H1 (cell line): ENCODE data around the gene KMT5B. TPM values are rescaled to one million over a fixed set of nuclear protein-coding genes. Genes with fewer than 3 reads are reported as not detected.
A peak's percentile ranks its signal among the peaks of the same experiment; 100 is the strongest.

Source experiments
- CTCF ChIA-PET: fragments of 300-600 bp; sonication (Branson Sonifier 250); formaldehyde crosslinking; loops from one replicate; lab custom pipeline; 2021; ENCODE audit not compliant: partially characterized antibody; lab: Charles Lee
- POLR2A ChIA-PET: fragments of 300-600 bp; sonication (Branson Sonifier 250); formaldehyde crosslinking; loops from one replicate; lab custom pipeline; 2021; ENCODE audit warnings: inconsistent platforms; ENCODE audit not compliant: partially characterized antibody; lab: Charles Lee
- DNase-seq, 2 experiments: peaks; one replicate each; pipeline versions ENCODE4 v3.0.0 to v3.0.0-alpha.2; 2010 to 2022; ENCODE audit warnings: low spot score in 2 of 2, low read depth in 1 of 2, mixed read lengths in 1 of 2
- FAIRE-seq: peaks from 2 replicates; lab custom pipeline; 2011; peaks lifted over from hg19 to GRCh38; lab: Jason Lieb, UNC
- H2AFZ ChIP-seq: 2 replicates; pipeline ENCODE4 v1.8.1; 2012; ENCODE audit warnings: low read length, inconsistent platforms
- H2AK5ac ChIP-seq: 2 replicates; pipeline ENCODE4 v1.6.1; 2013; ENCODE audit warnings: low read depth, low read length
- H2BK120ac ChIP-seq: replicated peaks from 2 replicates; pipeline ENCODE3; 2013; ENCODE audit warnings: low read depth, low read length, inconsistent platforms
- H2BK12ac ChIP-seq: 2 replicates; pipeline ENCODE4 v1.6.1; 2013; ENCODE audit warnings: low read depth, low read length
- H2BK15ac ChIP-seq: 2 replicates; pipeline ENCODE4 v1.6.1; 2013; ENCODE audit warnings: low read length
- H2BK20ac ChIP-seq: 2 replicates; pipeline ENCODE4 v1.6.1; 2013; ENCODE audit warnings: low read length
- H2BK5ac ChIP-seq: 2 replicates; pipeline ENCODE4 v1.6.1; 2013; ENCODE audit warnings: low read depth, low read length
- H3K14ac ChIP-seq: 2 replicates; pipeline ENCODE4 v1.6.1; 2013; ENCODE audit warnings: inconsistent platforms; ENCODE audit not compliant: insufficient read length
- H3K18ac ChIP-seq: 2 replicates; pipeline ENCODE4 v1.6.1; 2013; ENCODE audit warnings: low read length; ENCODE audit errors: extremely low read depth
- H3K23ac ChIP-seq: 2 replicates; pipeline ENCODE4 v1.6.1; 2013; ENCODE audit warnings: inconsistent platforms; ENCODE audit not compliant: insufficient read length
- H3K23me2 ChIP-seq: 2 replicates; pipeline ENCODE4 v1.6.1; 2013; ENCODE audit warnings: low read depth, low read length
- H3K27ac ChIP-seq: 2 replicates; pipeline ENCODE4 v1.6.1; 2011; ENCODE audit warnings: low read depth, low read length, inconsistent platforms
- H3K27me3 ChIP-seq, 4 experiments: replicated peaks in 1 of 4; 1 replicate in 1 of 4; 2 replicates in 3 of 4; pipeline versions ENCODE4 v1.6.1 to v1.8.1; 2011 to 2013; ENCODE audit warnings: low read length in 3 of 4, mild to moderate bottlenecking in 3 of 4, inconsistent platforms in 2 of 4, mixed read lengths in 2 of 4, moderate library complexity in 1 of 4; ENCODE audit not compliant: control insufficient read depth in 3 of 4, insufficient read depth in 3 of 4; ENCODE audit errors: extremely low read depth in 1 of 4
- H3K36me3 ChIP-seq, 4 experiments: 2 replicates each; pipeline versions ENCODE4 v1.6.1 to v1.8.1; 2011 to 2013; ENCODE audit warnings: mild to moderate bottlenecking in 4 of 4, low read length in 3 of 4, moderate library complexity in 2 of 4, control low read depth in 1 of 4, inconsistent platforms in 1 of 4; ENCODE audit not compliant: insufficient read depth in 4 of 4, control insufficient read depth in 2 of 4
- H3K4ac ChIP-seq: replicated peaks from 2 replicates; pipeline ENCODE3; 2013; ENCODE audit warnings: low read length, low read depth, mixed read lengths, inconsistent platforms; ENCODE audit not compliant: insufficient read length
- H3K4me1 ChIP-seq, 4 experiments: replicated peaks in 1 of 4; 1 replicate in 1 of 4; 2 replicates in 3 of 4; pipeline versions ENCODE4 v1.6.1 to v1.8.1; 2011 to 2013; ENCODE audit warnings: low read length in 3 of 4, inconsistent platforms in 2 of 4, mixed read lengths in 1 of 4; ENCODE audit not compliant: insufficient read depth in 4 of 4, control insufficient read depth in 3 of 4
- H3K4me2 ChIP-seq, 2 experiments: 2 replicates each; pipeline versions ENCODE4 v1.6.1 to v1.8.1; 2011 to 2013; ENCODE audit warnings: low read depth in 2 of 2, low read length in 2 of 2, control low read depth in 1 of 2, inconsistent platforms in 1 of 2, mild to moderate bottlenecking in 1 of 2; ENCODE audit not compliant: insufficient read depth in 1 of 2
- H3K4me3 ChIP-seq, 4 experiments: fragments of 200-600, 300-600 bp in 1 of 4; sonication (generic), shearing (Covaris generic), sonication (Bioruptor Twin) in 1 of 4; 2 replicates each; pipeline versions ENCODE4 v1.5.1 to v1.8.1; 2011 to 2016; ENCODE audit warnings: low read length in 4 of 4, low read depth in 3 of 4, control low read depth in 2 of 4, inconsistent platforms in 2 of 4, mild to moderate bottlenecking in 2 of 4, mixed read lengths in 1 of 4, moderate library complexity in 1 of 4; ENCODE audit not compliant: insufficient read depth in 2 of 4; ENCODE audit errors: extremely low read depth in 1 of 4
- H3K56ac ChIP-seq: replicated peaks from 2 replicates; pipeline ENCODE3; 2013; ENCODE audit warnings: low read depth, mild to moderate bottlenecking, mixed read lengths, low read length, inconsistent platforms; ENCODE audit not compliant: insufficient read length
- H3K79me1 ChIP-seq: 2 replicates; pipeline ENCODE4 v1.6.1; 2013; ENCODE audit warnings: low read depth, low read length, control low read depth
- H3K79me2 ChIP-seq, 2 experiments: 2 replicates each; pipeline versions ENCODE4 v1.6.1 to v1.8.1; 2012 to 2013; ENCODE audit warnings: low read length in 2 of 2, mild to moderate bottlenecking in 2 of 2, inconsistent platforms in 1 of 2; ENCODE audit not compliant: insufficient read depth in 2 of 2, control insufficient read depth in 1 of 2
- H3K9ac ChIP-seq, 4 experiments: replicated peaks in 1 of 4; 1 replicate in 1 of 4; 2 replicates in 3 of 4; pipeline versions ENCODE4 v1.6.1 to v1.8.1; 2011 to 2013; ENCODE audit warnings: low read depth in 3 of 4, low read length in 3 of 4, control low read depth in 2 of 4, mild to moderate bottlenecking in 2 of 4, moderate library complexity in 2 of 4, inconsistent platforms in 1 of 4; ENCODE audit errors: extremely low read depth in 1 of 4
- H3K9me3 ChIP-seq, 2 experiments: 2 replicates each; pipeline versions ENCODE4 v1.6.1 to v1.8.1; 2012 to 2013; ENCODE audit warnings: mild to moderate bottlenecking in 2 of 2, moderate library complexity in 2 of 2, control low read depth in 1 of 2, inconsistent platforms in 1 of 2, low read depth in 1 of 2, low read length in 1 of 2, mixed read lengths in 1 of 2; ENCODE audit not compliant: insufficient read depth in 2 of 2
- H4K20me1 ChIP-seq, 2 experiments: replicated peaks in 1 of 2; 2 replicates each; pipeline versions ENCODE3 to v1.8.1; 2011 to 2013; ENCODE audit warnings: inconsistent platforms in 2 of 2, low read length in 2 of 2, mild to moderate bottlenecking in 1 of 2; ENCODE audit not compliant: insufficient read depth in 2 of 2, control insufficient read depth in 1 of 2
- H4K5ac ChIP-seq: 2 replicates; pipeline ENCODE4 v1.6.1; 2013; ENCODE audit warnings: low read length, low read depth, mixed read lengths, inconsistent platforms; ENCODE audit not compliant: insufficient read length
- H4K8ac ChIP-seq: 2 replicates; pipeline ENCODE4 v1.8.0; 2013; ENCODE audit warnings: mild to moderate bottlenecking, moderate library complexity, low read length, inconsistent platforms; ENCODE audit not compliant: insufficient read depth; ENCODE audit errors: extremely low read depth
- H4K91ac ChIP-seq: replicated peaks from 2 replicates; pipeline ENCODE3; 2013; ENCODE audit warnings: low read length, mixed read lengths, inconsistent platforms; ENCODE audit not compliant: insufficient read length
- CEBPB ChIP-seq: IDR thresholded peaks from 2 replicates; pipeline ENCODE4 v1.6.1; 2012; ENCODE audit warnings: low read depth, low read length
- KDM1A ChIP-seq: fragments of 200-600, 300-600 bp; sonication (generic); IDR thresholded peaks from 2 replicates; pipeline ENCODE4 v1.7.1; 2016; ENCODE audit warnings: mild to moderate bottlenecking, low read length, borderline replicate concordance
- WGBS, 2 experiments: shearing (Covaris generic) in 1 of 2; methylation state at CpG; one replicate each; pipeline versions ENCODE4 v1.1.6 to v1.1.7; 2013 to 2015; ENCODE audit warnings: low lambda C conversion rate in 2 of 2, mixed read lengths in 2 of 2, inconsistent platforms in 1 of 2, low coverage in 1 of 2, missing lambda C conversion rate in 1 of 2; ENCODE audit not compliant: insufficient replicate concordance in 2 of 2, insufficient coverage in 1 of 2, insufficient read length in 1 of 2; ENCODE audit errors: extremely low coverage in 1 of 2, missing lambda C conversion rate in 1 of 2; 5-methylcytosine and 5-hydroxymethylcytosine counted together
- polyA plus RNA-seq, 7 experiments: library from polyadenylated mRNA; depleted of rRNA in 3 of 7; stranded (reverse) in 5 of 7; unstranded in 2 of 7; fragments of >200 nt in 5 of 7; fragments of 200-250 nt in 2 of 7; gene quantifications; 1 replicate in 5 of 7; 2 replicates in 1 of 7; 4 replicates in 1 of 7; pipeline versions ENCODE4 v1.2.1 to v1.2.3, GENCODE V29; 2011 to 2013; ENCODE audit warnings: missing spikeins in 2 of 7, mixed read lengths in 2 of 7
- total RNA-seq: library from RNA; stranded (reverse); fragmentation: NEBNext Ultra II Directional; extraction: Animal tissue kit (Norgen Biotek cat#: 25700); gene quantifications from 2 replicates; pipeline ENCODE4 v1.2.1, GENCODE V29; 2021

Gene KMT5B
- total and polyA plus RNA-seq, 2 of the 8 experiments (the other 6 are each of a cell fraction or from before 2014, with no cell fraction given) = 11.0 to 40.8 TPM

GRCh38 chr11:68107689-68108088, 105.4 kb downstream of the KMT5B start:
- Histone ChIP-seq H3K9ac (no peak overlapping the region), H2BK20ac (no peak overlapping the region), H3K4me3 (no peak overlapping the region), H3K18ac (no peak overlapping the region), H3K23ac (no peak overlapping the region), H2BK5ac (peak overlapping the region; percentile 75; the same call in 1 of the 2 replicates), H2BK15ac (no peak overlapping the region), H4K5ac (no peak overlapping the region), H2AFZ (no peak overlapping the region), H3K23me2 (no peaks in the 10 kb centered on the region), H3K79me1 (peaks cover 15% of the 10 kb centered on the region), H3K27ac (no peak overlapping the region), H2BK120ac (no peak overlapping the region), H3K9me3 (no peaks in the 10 kb centered on the region), H3K27me3 (no peaks in the 10 kb centered on the region), H3K4me1 (peaks cover 0 to 7% (median 3%) of the 10 kb centered on the region in 4 experiments; a peak in 3 of 7 replicates), H4K91ac (no peak overlapping the region), H3K4ac (no peak overlapping the region), H4K8ac (no peak overlapping the region), H3K36me3 (peaks cover 0 to 3% (median 1%) of the 10 kb centered on the region in 4 experiments; a peak in 2 of 8 replicates), H3K14ac (no peak overlapping the region), H3K4me2 (0 out of 4 replicates have a peak overlapping the region, but pooled peaks of 1 of the 2 experiments have one; percentile 8), H2AK5ac (no peak overlapping the region), H3K79me2 (peaks cover 53 to 98% of the 10 kb centered on the region in 2 experiments), H2BK12ac (no peak overlapping the region), H4K20me1 (peaks cover 14 to 24% of the 10 kb centered on the region in 2 experiments), H3K56ac (no peak overlapping the region)
- WGBS, 2 experiments = 92% methylated on average over 10 of the region's 10 CpGs; no CpG with 5 or more reads in 1 of the 2 experiments
- no peak for TF ChIP-seq CEBPB
- no peak for TF ChIP-seq KDM1A
- POLR2A ChIA-PET = interaction anchor here (0.8 to 4.7 kb wide), 4 partner anchors 12 to 29 kb away, joined by 3 to 47 read pairs (median 4); partner anchors contain the start of gene CHKA
- CTCF ChIA-PET = interaction anchor here (0.9 to 1.2 kb wide), 2 partner anchors 23 to 38 kb away, joined by 3 read pairs; no protein-coding TSS in a partner anchor
- DNase-seq (no peak), FAIRE-seq (no peak)
